Neural cell (in vitro differentiated cells): Measurements from ENCODE around the gene ZNF552. TPM values are rescaled to one million over a fixed set of nuclear protein-coding genes. Genes with fewer than 3 reads are reported as not detected.

Source experiments
- H2AFZ ChIP-seq: fragments of 200-600, 300-800 bp; sonication (generic), shearing (Covaris generic); 2 replicates; pipeline ENCODE4 v1.6.0; 2014; ENCODE audit warnings: low read depth, mild to moderate bottlenecking, antibody characterized with exemption, low read length, moderate library complexity
- H3F3A ChIP-seq: fragments of 200-600 bp; shearing (Covaris generic); 2 replicates; pipeline ENCODE4 v1.6.1; 2016; ENCODE audit warnings: mild to moderate bottlenecking, moderate library complexity, mixed read lengths, antibody characterized with exemption, low read length; ENCODE audit not compliant: insufficient read depth, poor library complexity, severe bottlenecking
- H3K27ac ChIP-seq: fragments of 200-600, 300-800 bp; sonication (generic), shearing (Covaris generic); 2 replicates; pipeline ENCODE4 v1.5.1; 2014; ENCODE audit warnings: mild to moderate bottlenecking, low read length, moderate library complexity
- H3K27me3 ChIP-seq: fragments of 300-800, 200-600 bp; sonication (generic), shearing (Covaris generic); 2 replicates; pipeline ENCODE4 v1.6.0; 2014; ENCODE audit warnings: mild to moderate bottlenecking, low read depth, low read length, moderate library complexity; ENCODE audit not compliant: insufficient read depth
- H3K36me3 ChIP-seq: fragments of 300-800, 200-600 bp; sonication (generic), shearing (Covaris generic); 2 replicates; pipeline ENCODE4 v1.5.1; 2014; ENCODE audit warnings: mild to moderate bottlenecking, antibody characterized with exemption, low read length, moderate library complexity; ENCODE audit not compliant: insufficient read depth
- H3K4me2 ChIP-seq: fragments of 300-800, 200-600 bp; sonication (generic), shearing (Covaris generic); 2 replicates; pipeline ENCODE4 v1.6.0; 2014; ENCODE audit warnings: mild to moderate bottlenecking, low read length
- H3K4me3 ChIP-seq: fragments of 300-800, 200-600 bp; sonication (generic), shearing (Covaris generic); 2 replicates; pipeline ENCODE4 v1.5.1; 2014; ENCODE audit warnings: mild to moderate bottlenecking, low read length, moderate library complexity
- H3K79me2 ChIP-seq: fragments of 200-600 bp; shearing (Covaris generic); replicated peaks from 2 replicates; pipeline ENCODE4 v1.6.0; 2014; ENCODE audit warnings: mild to moderate bottlenecking, low read length, moderate library complexity; ENCODE audit not compliant: insufficient read depth
- H3K9ac ChIP-seq: fragments of 300-800, 200-600 bp; sonication (generic), shearing (Covaris generic); 2 replicates; pipeline ENCODE4 v1.6.1; 2016; ENCODE audit warnings: mild to moderate bottlenecking, low read length, mixed read lengths
- H3K9me2 ChIP-seq: fragments of 200-600 bp; shearing (Covaris generic); 2 replicates; pipeline ENCODE4 v1.6.1; 2016; ENCODE audit warnings: mild to moderate bottlenecking, low read length, mixed read lengths; ENCODE audit not compliant: insufficient read depth
- H3K9me3 ChIP-seq: fragments of 200-600, 300-800 bp; sonication (generic), shearing (Covaris generic); 2 replicates; pipeline ENCODE4 v1.6.1; 2016; ENCODE audit warnings: mild to moderate bottlenecking, mixed run types, low read length, moderate library complexity, mixed read lengths
- H4K20me1 ChIP-seq: fragments of 200-600 bp; shearing (Covaris generic); 2 replicates; pipeline ENCODE4 v1.6.1; 2016; ENCODE audit warnings: mild to moderate bottlenecking, mixed run types; ENCODE audit not compliant: insufficient read depth
- CTCF ChIP-seq: fragments of 450-650 bp; IDR thresholded peaks from 2 replicates; pipeline ENCODE4 v1.5.1; 2014; ENCODE audit warnings: antibody characterized with exemption, mild to moderate bottlenecking, moderate library complexity; ENCODE audit not compliant: poor library complexity, severe bottlenecking
- EP300 ChIP-seq: fragments of 450-650 bp; conservative IDR thresholded peaks from 2 replicates; pipeline ENCODE4 v1.6.1; 2014; ENCODE audit warnings: antibody characterized with exemption, mild to moderate bottlenecking, moderate library complexity; ENCODE audit not compliant: poor library complexity, severe bottlenecking
- EZH2 ChIP-seq: fragments of 200-600, 300-800 bp; shearing (Covaris generic), sonication (generic); IDR thresholded peaks from 2 replicates; pipeline ENCODE4 v1.6.1; 2014; ENCODE audit warnings: antibody characterized with exemption, low read length, borderline replicate concordance, mild to moderate bottlenecking; ENCODE audit not compliant: insufficient read depth, poor library complexity, severe bottlenecking
- MXI1 ChIP-seq: fragments of 450-650 bp; conservative IDR thresholded peaks from 2 replicates; pipeline ENCODE4 v1.6.1; 2014; ENCODE audit warnings: antibody characterized with exemption, mild to moderate bottlenecking; ENCODE audit not compliant: poor library complexity, severe bottlenecking
- POLR2AphosphoS5 ChIP-seq: IDR thresholded peaks from 2 replicates; pipeline ENCODE4 v1.6.1; 2012
- RAD21 ChIP-seq: fragments of 450-650 bp; conservative IDR thresholded peaks from 2 replicates; pipeline ENCODE4 v1.6.1; 2014; ENCODE audit warnings: antibody characterized with exemption, mild to moderate bottlenecking, moderate library complexity
- SMC3 ChIP-seq: fragments of 450-650 bp; conservative IDR thresholded peaks from 2 replicates; pipeline ENCODE4 v1.6.1; 2014; ENCODE audit warnings: antibody characterized with exemption, mild to moderate bottlenecking, moderate library complexity; ENCODE audit not compliant: poor library complexity
- TAF1 ChIP-seq: IDR thresholded peaks from 2 replicates; pipeline ENCODE4 v1.6.1; 2012; ENCODE audit warnings: low read depth
- polyA plus RNA-seq: library from polyadenylated mRNA; depleted of rRNA; stranded (reverse); fragments of >200 nt; gene quantifications from 2 replicates; pipeline ENCODE4 v1.2.3, GENCODE V29; 2014
- TF ChIP-seq, protein P1 (sequence below): IDR thresholded peaks from 2 replicates; pipeline ENCODE4 v1.6.1; 2012; ENCODE audit warnings: borderline replicate concordance

Gene ZNF552
- polyA plus RNA-seq, 1 donor from 2014 or later, result 8.8 TPM

GRCh38 chr19:57786286-57786685 is 28.4 kb downstream of the ZNF552 start:
- TF ChIP-seq, protein P1, sequence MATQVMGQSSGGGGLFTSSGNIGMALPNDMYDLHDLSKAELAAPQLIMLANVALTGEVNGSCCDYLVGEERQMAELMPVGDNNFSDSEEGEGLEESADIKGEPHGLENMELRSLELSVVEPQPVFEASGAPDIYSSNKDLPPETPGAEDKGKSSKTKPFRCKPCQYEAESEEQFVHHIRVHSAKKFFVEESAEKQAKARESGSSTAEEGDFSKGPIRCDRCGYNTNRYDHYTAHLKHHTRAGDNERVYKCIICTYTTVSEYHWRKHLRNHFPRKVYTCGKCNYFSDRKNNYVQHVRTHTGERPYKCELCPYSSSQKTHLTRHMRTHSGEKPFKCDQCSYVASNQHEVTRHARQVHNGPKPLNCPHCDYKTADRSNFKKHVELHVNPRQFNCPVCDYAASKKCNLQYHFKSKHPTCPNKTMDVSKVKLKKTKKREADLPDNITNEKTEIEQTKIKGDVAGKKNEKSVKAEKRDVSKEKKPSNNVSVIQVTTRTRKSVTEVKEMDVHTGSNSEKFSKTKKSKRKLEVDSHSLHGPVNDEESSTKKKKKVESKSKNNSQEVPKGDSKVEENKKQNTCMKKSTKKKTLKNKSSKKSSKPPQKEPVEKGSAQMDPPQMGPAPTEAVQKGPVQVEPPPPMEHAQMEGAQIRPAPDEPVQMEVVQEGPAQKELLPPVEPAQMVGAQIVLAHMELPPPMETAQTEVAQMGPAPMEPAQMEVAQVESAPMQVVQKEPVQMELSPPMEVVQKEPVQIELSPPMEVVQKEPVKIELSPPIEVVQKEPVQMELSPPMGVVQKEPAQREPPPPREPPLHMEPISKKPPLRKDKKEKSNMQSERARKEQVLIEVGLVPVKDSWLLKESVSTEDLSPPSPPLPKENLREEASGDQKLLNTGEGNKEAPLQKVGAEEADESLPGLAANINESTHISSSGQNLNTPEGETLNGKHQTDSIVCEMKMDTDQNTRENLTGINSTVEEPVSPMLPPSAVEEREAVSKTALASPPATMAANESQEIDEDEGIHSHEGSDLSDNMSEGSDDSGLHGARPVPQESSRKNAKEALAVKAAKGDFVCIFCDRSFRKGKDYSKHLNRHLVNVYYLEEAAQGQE, result no peak
- no peak for TF ChIP-seq SMC3
- TF ChIP-seq CTCF, result no peak
- no peak for TF ChIP-seq MXI1
- TF ChIP-seq POLR2AphosphoS5, result no peak
- no peak for TF ChIP-seq RAD21
- TF ChIP-seq TAF1, result no peak
- TF ChIP-seq EP300, result no peak
- TF ChIP-seq EZH2, result no peak
- H2AFZ ChIP-seq, result no peak overlapping the region
- no peaks in the 10 kb centered on the region for H4K20me1 ChIP-seq
- peaks cover 26% of the 10 kb centered on the region for H3K36me3 ChIP-seq
- H3K4me2 ChIP-seq, result no peak overlapping the region
- H3K27ac ChIP-seq, result no peak overlapping the region
- H3K4me3 ChIP-seq, result no peak overlapping the region
- no peaks in the 10 kb centered on the region for H3F3A ChIP-seq
- no peaks in the 10 kb centered on the region for H3K9me2 ChIP-seq
- H3K9ac ChIP-seq, result no peak overlapping the region
- H3K27me3 ChIP-seq, result no peaks in the 10 kb centered on the region
- H3K9me3 ChIP-seq, result peaks cover 9% of the 10 kb centered on the region
- peaks cover 9% of the 10 kb centered on the region for H3K79me2 ChIP-seq

DNA sequence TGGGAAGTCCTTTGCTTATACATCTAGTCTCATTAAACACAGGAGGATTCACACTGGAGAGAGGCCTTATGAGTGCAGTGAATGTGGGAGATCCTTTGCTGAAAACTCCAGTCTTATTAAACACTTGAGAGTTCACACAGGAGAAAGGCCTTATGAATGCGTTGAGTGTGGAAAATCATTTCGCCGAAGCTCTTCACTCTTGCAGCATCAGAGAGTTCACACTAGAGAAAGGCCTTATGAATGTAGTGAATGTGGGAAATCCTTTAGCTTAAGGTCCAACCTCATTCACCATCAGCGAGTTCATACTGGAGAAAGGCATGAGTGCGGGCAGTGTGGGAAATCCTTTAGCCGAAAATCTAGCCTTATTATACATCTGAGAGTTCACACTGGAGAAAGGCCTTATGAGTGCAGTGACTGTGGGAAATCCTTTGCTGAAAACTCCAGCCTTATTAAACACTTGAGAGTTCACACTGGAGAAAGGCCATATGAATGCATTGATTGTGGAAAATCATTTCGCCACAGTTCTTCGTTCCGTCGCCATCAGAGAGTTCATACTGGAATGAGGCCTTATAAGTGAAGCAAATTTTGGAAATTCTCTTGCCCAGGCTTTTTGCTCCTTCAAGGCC is 35.4 kb downstream of the ZNF552 start:
- H3K79me2 ChIP-seq, result peaks cover 45% of the 10 kb centered on the region
- peaks cover 29% of the 10 kb centered on the region for H3K36me3 ChIP-seq

More for the DNA sequence above, 35.4 kb downstream of the ZNF552 start:
- no peaks in the 10 kb centered on the region for H3F3A ChIP-seq
- H3K9me3 ChIP-seq, result peaks cover 7% of the 10 kb centered on the region
- H4K20me1 ChIP-seq, result no peaks in the 10 kb centered on the region
- H3K9me2 ChIP-seq, result no peaks in the 10 kb centered on the region
- no peak overlapping the region for H3K4me3 ChIP-seq
- H2AFZ ChIP-seq, result no peak overlapping the region
- no peaks in the 10 kb centered on the region for H3K27me3 ChIP-seq
- H3K4me2 ChIP-seq, result no peak overlapping the region
- no peak for TF ChIP-seq TAF1
- TF ChIP-seq CTCF, result no peak
- TF ChIP-seq SMC3, result no peak
- TF ChIP-seq RAD21, result no peak
- no peak for TF ChIP-seq EZH2
- TF ChIP-seq MXI1, result no peak
- TF ChIP-seq, protein P1, result no peak
- no peak for TF ChIP-seq POLR2AphosphoS5
- no peak for TF ChIP-seq EP300
- no peak overlapping the region for H3K9ac ChIP-seq
- no peak overlapping the region for H3K27ac ChIP-seq
